Fibroblast of mammary gland (primary cell): ENCODE results near the gene MKNK2.
"Not testable (repeated sequence)": the region's sequence is repeated elsewhere in the genome, so short reads cannot be mapped to it uniquely, and the experiment has no call there.

Experiments used
- DNase-seq: peaks from one replicate; pipeline ENCODE4 v3.0.0-alpha.2; 2010; ENCODE audit warnings: low read depth
- H3K4me3 ChIP-seq: 2 replicates; pipeline ENCODE4 v1.5.1; 2011; ENCODE audit warnings: low read depth, mild to moderate bottlenecking, low read length, moderate library complexity; ENCODE audit not compliant: control insufficient read depth
- TF ChIP-seq, protein P1 (sequence below): conservative IDR thresholded peaks from 2 replicates; pipeline ENCODE4 v1.5.1; 2011; ENCODE audit warnings: low read depth, low read length, inconsistent platforms; ENCODE audit not compliant: control insufficient read depth, insufficient read depth

The MKNK2 gene

DNA sequence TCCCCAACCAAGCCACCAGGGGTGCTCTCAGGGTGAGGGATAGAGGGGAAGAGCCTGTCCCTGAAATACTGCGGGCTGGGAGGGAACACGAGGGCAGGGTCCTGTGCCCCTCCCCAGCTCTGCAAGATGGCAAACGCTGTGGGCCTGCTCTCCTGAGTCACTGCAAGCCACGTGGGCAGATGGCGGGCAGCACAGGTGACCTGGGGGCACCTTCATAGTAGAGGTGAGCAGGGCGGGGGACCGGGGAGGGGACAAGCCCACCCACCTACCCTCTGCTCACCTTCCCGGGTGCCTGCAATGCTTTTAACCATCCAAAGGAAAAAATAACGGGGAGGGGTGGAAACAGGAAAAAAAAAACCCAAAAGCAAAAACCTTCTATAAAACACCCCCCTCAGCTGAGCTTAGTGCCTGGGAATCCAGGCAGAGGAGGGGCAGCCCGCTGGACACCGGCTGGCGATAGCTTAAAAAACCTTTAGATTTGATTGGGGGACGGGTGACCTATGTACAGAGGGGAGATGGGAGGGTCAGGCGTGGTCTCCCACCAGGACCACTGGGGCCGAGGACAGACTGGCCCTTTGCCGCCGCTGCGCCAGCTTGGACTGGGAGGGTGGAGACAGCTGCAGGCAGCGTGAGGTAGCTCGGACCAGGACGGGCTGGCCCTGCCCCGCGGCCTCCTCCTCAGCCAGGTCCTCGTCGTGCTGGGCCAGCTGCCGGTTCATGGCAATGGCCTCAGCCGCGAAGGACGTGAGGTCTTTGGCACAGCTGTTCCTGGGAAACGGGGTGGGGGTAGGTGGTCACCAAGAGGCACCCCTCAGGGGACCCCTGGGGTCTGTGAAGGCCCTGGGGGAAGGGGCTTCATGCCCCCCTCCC, 11.7 kb downstream of the MKNK2 start:
- no peak overlapping the region for H3K4me3 ChIP-seq
- TF ChIP-seq, protein P1, sequence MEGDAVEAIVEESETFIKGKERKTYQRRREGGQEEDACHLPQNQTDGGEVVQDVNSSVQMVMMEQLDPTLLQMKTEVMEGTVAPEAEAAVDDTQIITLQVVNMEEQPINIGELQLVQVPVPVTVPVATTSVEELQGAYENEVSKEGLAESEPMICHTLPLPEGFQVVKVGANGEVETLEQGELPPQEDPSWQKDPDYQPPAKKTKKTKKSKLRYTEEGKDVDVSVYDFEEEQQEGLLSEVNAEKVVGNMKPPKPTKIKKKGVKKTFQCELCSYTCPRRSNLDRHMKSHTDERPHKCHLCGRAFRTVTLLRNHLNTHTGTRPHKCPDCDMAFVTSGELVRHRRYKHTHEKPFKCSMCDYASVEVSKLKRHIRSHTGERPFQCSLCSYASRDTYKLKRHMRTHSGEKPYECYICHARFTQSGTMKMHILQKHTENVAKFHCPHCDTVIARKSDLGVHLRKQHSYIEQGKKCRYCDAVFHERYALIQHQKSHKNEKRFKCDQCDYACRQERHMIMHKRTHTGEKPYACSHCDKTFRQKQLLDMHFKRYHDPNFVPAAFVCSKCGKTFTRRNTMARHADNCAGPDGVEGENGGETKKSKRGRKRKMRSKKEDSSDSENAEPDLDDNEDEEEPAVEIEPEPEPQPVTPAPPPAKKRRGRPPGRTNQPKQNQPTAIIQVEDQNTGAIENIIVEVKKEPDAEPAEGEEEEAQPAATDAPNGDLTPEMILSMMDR, result no peak
- no peak for DNase-seq

DNA sequence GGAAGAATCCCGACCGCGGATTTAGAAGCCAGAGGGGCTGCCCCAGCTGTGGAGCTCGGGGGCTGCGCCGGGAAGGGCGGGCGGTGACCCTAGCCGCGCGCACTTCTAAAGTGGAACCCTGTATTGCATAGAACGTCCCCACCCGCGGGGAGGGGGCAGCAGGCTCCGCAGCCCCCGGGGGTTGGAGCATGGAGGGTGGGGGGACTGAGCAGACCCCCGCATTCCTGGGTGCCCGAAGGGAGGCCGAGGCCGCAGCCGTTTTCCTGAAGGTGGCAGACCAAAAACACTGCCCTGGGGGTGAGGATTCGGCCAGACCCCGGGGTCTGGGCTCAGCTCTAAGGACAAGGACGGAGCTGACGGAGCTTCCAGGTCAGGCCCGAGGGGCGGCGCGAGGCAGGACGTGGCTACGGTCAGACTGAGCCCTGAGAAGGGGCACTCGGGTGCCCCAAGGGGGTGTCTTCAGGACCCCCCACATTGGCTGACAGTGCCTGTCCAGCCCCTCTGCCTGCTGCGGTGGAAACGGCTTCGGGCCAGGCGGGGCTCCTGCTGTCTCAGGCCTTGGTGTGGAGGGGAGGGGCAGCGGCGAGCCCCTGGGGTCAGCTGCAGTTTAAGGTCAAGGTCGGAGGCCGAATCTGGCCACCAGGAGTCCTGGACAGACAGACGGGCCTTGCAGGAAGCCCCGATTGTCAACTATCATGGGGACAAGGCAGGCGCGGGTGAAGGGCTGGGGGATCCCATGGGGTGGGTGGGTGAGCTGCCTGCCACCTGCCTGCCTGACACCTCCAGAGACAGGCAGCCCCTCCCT, 12.6 kb downstream of the MKNK2 start:
- no peak for DNase-seq
- H3K4me3 ChIP-seq, result no peak overlapping the region
- TF ChIP-seq, protein P1, result no peak

DNA sequence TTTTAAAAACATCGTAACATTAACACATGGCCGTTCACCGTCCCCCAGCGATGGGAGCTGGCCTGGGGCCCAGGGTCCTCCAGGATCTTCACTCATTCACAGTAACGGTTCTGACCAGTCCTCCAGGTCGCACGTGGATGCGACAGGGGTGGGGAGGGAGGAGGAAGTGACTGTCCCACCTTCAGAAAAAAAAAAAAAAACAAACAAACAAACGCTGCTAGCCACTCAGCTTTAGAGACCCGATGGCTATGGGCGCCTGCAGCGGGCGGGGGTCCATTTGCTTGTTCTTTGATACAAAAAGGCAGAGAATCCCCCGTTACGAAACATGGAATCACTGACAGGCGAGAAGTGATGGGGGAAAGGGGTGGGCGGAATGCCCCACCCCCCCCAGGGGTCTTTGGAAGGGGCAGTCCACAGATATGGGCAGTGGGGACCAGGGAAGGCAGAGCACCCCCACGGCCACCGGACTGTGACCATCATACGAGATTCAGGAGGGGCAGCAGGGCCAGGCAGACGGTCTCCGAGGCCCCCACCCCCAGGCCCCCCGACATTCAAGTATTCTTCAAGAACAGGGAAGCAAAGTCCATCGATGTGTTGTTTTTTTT, 13.3 kb downstream of the MKNK2 start:
- no peak for DNase-seq
- H3K4me3 ChIP-seq, result no peak overlapping the region
- TF ChIP-seq, protein P1, result no peak

DNA sequence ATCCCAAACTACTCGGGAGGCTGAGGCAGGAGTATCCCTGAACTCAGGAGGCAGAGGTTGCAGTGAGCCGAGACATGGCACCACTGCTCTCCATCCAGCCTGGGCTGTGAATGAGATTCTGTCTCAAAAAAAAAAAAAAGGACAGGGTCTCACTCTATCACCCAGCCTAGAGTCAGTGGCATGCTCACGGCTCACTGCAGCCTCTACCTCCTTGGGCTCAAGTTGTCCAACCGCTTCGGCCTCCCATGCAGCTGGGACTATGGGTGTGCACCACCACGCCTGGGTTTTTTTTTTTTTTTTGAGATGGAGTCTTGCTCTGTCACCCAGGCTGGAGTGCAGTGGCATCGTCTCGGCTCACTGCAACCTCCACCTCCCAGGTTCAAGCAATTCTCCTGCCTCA, 14.6 kb downstream of the MKNK2 start:
- TF ChIP-seq, protein P1, result no peak
- no peak overlapping the region for H3K4me3 ChIP-seq
- no peak for DNase-seq

DNA sequence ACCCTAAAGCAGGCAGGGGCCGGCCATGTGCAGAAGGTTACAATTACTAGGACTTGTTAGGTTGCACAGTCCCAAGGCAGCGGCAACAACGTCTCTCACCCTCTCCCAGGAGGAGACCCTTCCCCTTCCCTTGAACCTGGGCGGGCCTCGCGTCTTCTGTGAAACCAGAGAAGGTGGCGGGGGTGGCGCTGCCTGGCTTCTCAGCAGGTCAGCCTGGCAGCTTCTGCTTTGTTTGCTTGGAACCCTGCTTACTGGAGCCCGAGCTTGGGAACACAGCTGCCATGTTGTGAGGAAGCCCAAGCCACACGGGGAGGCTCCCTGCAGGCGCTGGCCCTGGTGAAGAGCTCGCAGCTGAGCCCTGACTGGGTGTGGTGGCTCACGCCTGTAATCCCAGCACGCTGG, 15.5 kb downstream of the MKNK2 start:
- no peak overlapping the region for H3K4me3 ChIP-seq
- TF ChIP-seq, protein P1, result no peak
- DNase-seq, result no peak

DNA sequence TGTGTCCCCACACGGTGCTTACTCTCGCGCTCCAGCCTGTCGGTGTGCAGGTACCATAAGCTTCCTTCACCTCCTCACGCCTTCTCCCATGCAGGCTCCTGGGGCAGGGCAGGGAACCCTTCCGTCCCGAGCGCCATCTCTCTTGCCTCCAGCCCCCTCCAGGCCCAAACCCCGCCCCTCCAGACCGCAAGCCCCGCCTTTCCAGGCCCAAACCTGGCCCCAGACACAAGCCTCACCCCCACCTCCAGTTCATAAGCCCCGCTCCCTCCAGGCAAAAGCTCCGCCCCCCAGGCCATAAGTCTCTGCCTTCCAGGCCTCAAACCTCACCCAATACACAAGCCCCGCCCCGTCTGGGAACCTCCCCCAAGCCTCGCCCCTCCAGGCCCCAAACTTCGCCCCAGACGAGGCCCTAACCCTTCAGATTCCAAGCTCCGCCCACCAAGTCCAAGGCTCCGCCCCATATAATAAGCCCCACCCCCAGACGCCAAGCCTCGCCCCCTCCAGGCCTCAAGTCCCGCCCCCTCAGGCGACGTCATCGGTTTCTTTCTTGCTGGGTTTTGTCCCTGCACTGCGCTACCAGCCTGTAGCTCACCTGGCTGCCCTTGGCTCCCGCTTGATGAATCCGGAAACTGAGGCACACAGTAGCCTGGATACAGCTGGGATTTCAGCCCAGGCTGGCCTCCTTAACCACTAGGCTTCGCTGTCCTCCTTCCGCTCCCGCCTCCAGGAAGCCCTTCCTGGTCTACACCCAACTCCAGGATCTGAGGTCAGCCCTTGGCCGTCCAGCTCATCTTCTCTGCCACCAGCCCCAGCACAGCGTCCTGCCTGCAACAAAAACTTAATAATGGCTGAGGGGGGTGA, 16.1 kb downstream of the MKNK2 start:
- H3K4me3 ChIP-seq, result no peak overlapping the region
- TF ChIP-seq, protein P1, result no peak

DNA sequence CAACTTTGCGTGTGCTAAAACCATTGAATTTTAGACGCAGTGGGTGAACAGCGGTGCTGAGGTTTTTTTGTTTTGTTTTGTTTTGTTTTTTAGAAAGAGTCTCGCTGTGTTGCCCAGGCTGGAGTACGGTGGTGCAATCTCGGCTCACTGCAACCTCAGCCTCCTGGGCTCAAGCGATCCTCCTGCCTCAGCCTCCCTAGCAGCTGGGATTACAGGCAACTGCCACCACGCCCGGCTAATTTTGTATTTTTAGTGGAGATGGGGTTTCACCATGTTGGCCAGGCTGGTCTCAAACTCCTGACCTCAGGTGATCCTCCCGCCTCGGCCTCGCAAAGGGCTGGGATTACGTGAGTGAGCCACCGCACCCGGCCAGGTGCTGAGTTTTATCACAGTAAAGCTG, 16.8 kb downstream of the MKNK2 start:
- not testable (repeated sequence) for DNase-seq, H3K4me3 ChIP-seq

More for the DNA sequence above, 16.1 kb downstream of the MKNK2 start:
- DNase-seq, result peak; percentile 41
